H9 (cell line): ENCODE data around the gene FEM1C. TPM values are rescaled to one million over a fixed set of nuclear protein-coding genes. Genes with fewer than 3 reads are reported as not detected.

Experiments used
- DNase-seq: peaks from one replicate; pipeline ENCODE4 v3.0.0-alpha.2; 2017
- H2AFZ ChIP-seq: one replicate; pipeline ENCODE4 v1.6.1; 2013; ENCODE audit warnings: mild to moderate bottlenecking, low read length, control low read depth, moderate library complexity
- H2AK5ac ChIP-seq: 2 replicates; pipeline ENCODE4 v1.6.1; 2013; ENCODE audit warnings: low read length, control low read depth, mixed read lengths; ENCODE audit not compliant: insufficient read length
- H2BK120ac ChIP-seq: one replicate; pipeline ENCODE4 v1.6.1; 2013; ENCODE audit warnings: low read depth, mild to moderate bottlenecking, low read length, control low read depth, inconsistent platforms; ENCODE audit not compliant: poor library complexity, severe bottlenecking
- H2BK12ac ChIP-seq: 2 replicates; pipeline ENCODE4 v1.6.1; 2013; ENCODE audit warnings: low read length, control low read depth, mixed read lengths, low read depth; ENCODE audit not compliant: insufficient read length
- H2BK15ac ChIP-seq: 2 replicates; pipeline ENCODE4 v1.6.1; 2013; ENCODE audit warnings: low read depth, low read length, control low read depth
- H2BK20ac ChIP-seq: one replicate; pipeline ENCODE4 v1.6.1; 2013; ENCODE audit warnings: low read depth, mild to moderate bottlenecking, low read length, control low read depth, inconsistent platforms; ENCODE audit not compliant: poor library complexity, severe bottlenecking
- H2BK5ac ChIP-seq: 2 replicates; pipeline ENCODE4 v1.6.1; 2013; ENCODE audit warnings: low read length, control low read depth, mixed read lengths; ENCODE audit not compliant: insufficient read length
- H3K14ac ChIP-seq: 2 replicates; pipeline ENCODE4 v1.6.1; 2013; ENCODE audit warnings: low read length, control low read depth; ENCODE audit not compliant: insufficient read depth
- H3K18ac ChIP-seq: 2 replicates; pipeline ENCODE4 v1.6.1; 2013; ENCODE audit warnings: low read depth, mild to moderate bottlenecking, mixed read lengths, low read length, control low read depth; ENCODE audit not compliant: insufficient read length
- H3K23ac ChIP-seq: 2 replicates; pipeline ENCODE4 v1.6.1; 2013; ENCODE audit warnings: low read length, control low read depth, mixed read lengths, low read depth; ENCODE audit not compliant: insufficient read length
- H3K23me2 ChIP-seq: 2 replicates; pipeline ENCODE4 v1.6.1; 2013; ENCODE audit warnings: low read depth, mild to moderate bottlenecking, mixed read lengths, low read length, control low read depth; ENCODE audit not compliant: insufficient read length, poor library complexity, severe bottlenecking
- H3K27ac ChIP-seq: 2 replicates; pipeline ENCODE4 v1.5.1; 2013; ENCODE audit warnings: low read length, control low read depth, mixed read lengths, low read depth; ENCODE audit not compliant: insufficient read length
- H3K27me3 ChIP-seq: 2 replicates; pipeline ENCODE4 v1.6.1; 2013; ENCODE audit warnings: low read length, control low read depth, inconsistent platforms; ENCODE audit not compliant: insufficient read depth
- H3K4ac ChIP-seq: 2 replicates; pipeline ENCODE4 v1.6.1; 2013; ENCODE audit warnings: low read depth, mild to moderate bottlenecking, control low read depth, inconsistent platforms, low read length, moderate library complexity
- H3K4me1 ChIP-seq: 2 replicates; pipeline ENCODE4 v1.6.1; 2013; ENCODE audit warnings: low read length, control low read depth, inconsistent platforms; ENCODE audit not compliant: insufficient read depth
- H3K4me2 ChIP-seq: 2 replicates; pipeline ENCODE4 v1.6.1; 2013; ENCODE audit warnings: low read length, control low read depth, mixed read lengths; ENCODE audit not compliant: insufficient read length, insufficient read depth
- H3K56ac ChIP-seq: 2 replicates; pipeline ENCODE4 v1.6.1; 2013; ENCODE audit warnings: low read depth, mild to moderate bottlenecking, mixed read lengths, low read length, control low read depth; ENCODE audit not compliant: insufficient read length
- H3K79me1 ChIP-seq: 2 replicates; pipeline ENCODE4 v1.6.1; 2013; ENCODE audit warnings: low read depth, mild to moderate bottlenecking, moderate library complexity, low read length, control low read depth, inconsistent platforms; ENCODE audit not compliant: insufficient read depth, poor library complexity, severe bottlenecking
- H3K79me2 ChIP-seq: 2 replicates; pipeline ENCODE4 v1.6.1; 2013; ENCODE audit warnings: low read length, control low read depth, inconsistent platforms; ENCODE audit not compliant: insufficient read depth
- H3K9ac ChIP-seq: 2 replicates; pipeline ENCODE4 v1.6.1; 2013; ENCODE audit warnings: low read length, control low read depth, mixed read lengths; ENCODE audit not compliant: insufficient read length; ENCODE audit errors: extremely low read depth
- H3K9me3 ChIP-seq: one replicate; pipeline ENCODE4 v1.6.1; 2013; ENCODE audit warnings: low read depth, low read length, inconsistent platforms; ENCODE audit not compliant: control insufficient read depth
- H3T11ph ChIP-seq: one replicate; pipeline ENCODE4 v1.6.1; 2013; ENCODE audit warnings: mild to moderate bottlenecking, low read length, control low read depth, inconsistent platforms
- H4K20me1 ChIP-seq: one replicate; pipeline ENCODE4 v1.6.1; 2013; ENCODE audit not compliant: control insufficient read depth, insufficient read length, insufficient read depth
- H4K5ac ChIP-seq: 2 replicates; pipeline ENCODE4 v1.6.1; 2013; ENCODE audit warnings: low read depth, mild to moderate bottlenecking, mixed read lengths, low read length, control low read depth; ENCODE audit not compliant: insufficient read length
- H4K8ac ChIP-seq: replicated peaks from 2 replicates; pipeline ENCODE4 v1.6.1; 2013; ENCODE audit warnings: low read length, control low read depth, mixed read lengths, low read depth; ENCODE audit not compliant: insufficient read length
- H4K91ac ChIP-seq: 2 replicates; pipeline ENCODE4 v1.6.1; 2013; ENCODE audit warnings: low read depth, mild to moderate bottlenecking, moderate library complexity, mixed read lengths, low read length, control low read depth; ENCODE audit not compliant: insufficient read length
- H3K27ac Mint-ChIP-seq, 3 experiments: 2 replicates in 2 of 3; 3 replicates in 1 of 3; pipeline ENCODE4 v1.8.0; 2020 to 2021; ENCODE audit warnings: mixed read lengths in 3 of 3, mild to moderate bottlenecking in 1 of 3, moderate library complexity in 1 of 3
- H3K27me3 Mint-ChIP-seq: 2 replicates; pipeline ENCODE4 v1.8.0; 2021; ENCODE audit warnings: low read depth, mild to moderate bottlenecking, moderate library complexity, mixed read lengths
- H3K36me3 Mint-ChIP-seq, 3 experiments: 2 replicates in 2 of 3; 3 replicates in 1 of 3; pipeline ENCODE4 v1.8.0; 2020 to 2021; ENCODE audit warnings: low read depth in 3 of 3, mixed read lengths in 3 of 3; ENCODE audit not compliant: insufficient read depth in 1 of 3
- H3K4me1 Mint-ChIP-seq, 2 experiments: 2 replicates each; pipeline ENCODE4 v1.8.0; 2020; ENCODE audit warnings: mixed read lengths in 2 of 2
- H3K4me3 Mint-ChIP-seq, 2 experiments: 2 replicates in 1 of 2; 3 replicates in 1 of 2; pipeline ENCODE4 v1.8.0; 2020 to 2021; ENCODE audit warnings: mild to moderate bottlenecking in 2 of 2, mixed read lengths in 2 of 2, moderate library complexity in 1 of 2
- H3K9me3 Mint-ChIP-seq, 2 experiments: 2 replicates in 1 of 2; 3 replicates in 1 of 2; pipeline ENCODE4 v1.8.0; 2020; ENCODE audit warnings: mild to moderate bottlenecking in 2 of 2, mixed read lengths in 2 of 2, moderate library complexity in 1 of 2
- WGBS: extraction: QIAGEN DNeasy Blood & Tissue Kit; methylation state at CpG from one replicate; pipeline ENCODE4 v1.1.7; 2013; ENCODE audit warnings: missing lambda C conversion rate, low lambda C conversion rate, mixed read lengths; ENCODE audit not compliant: insufficient read length; ENCODE audit errors: extremely low coverage; 5-methylcytosine and 5-hydroxymethylcytosine counted together
- total RNA-seq: library from RNA; stranded (reverse); gene quantifications from 2 replicates; pipeline ENCODE4 v1.2.1, GENCODE V29; 2021
- TF ChIP-seq, protein P1 (sequence below): fragments of 200-600 bp; sonication (generic); conservative IDR thresholded peaks from 3 replicates; pipeline ENCODE4 v1.8.0; 2021; ENCODE audit warnings: antibody characterized with exemption, mild to moderate bottlenecking

The FEM1C gene
- total RNA-seq, 1 experiment from 2014 or later: 15.2 TPM

GRCh38 chr5:115549154-115549553 is 4.6 kb upstream of the FEM1C start:
- Histone ChIP-seq H2BK120ac (no peak overlapping the region), H3K4me2 (no peak overlapping the region), H2BK12ac (no peak overlapping the region), H3K23ac (no peak overlapping the region), H3K27me3 (no peaks in the 10 kb centered on the region), H4K8ac (no peak overlapping the region), H4K91ac (no peak overlapping the region), H3K9ac (no peak overlapping the region), H3K4ac (no peak overlapping the region), H4K5ac (no peak overlapping the region), H2BK20ac (no peak overlapping the region), H3K23me2 (no peaks in the 10 kb centered on the region), H2BK15ac (no peak overlapping the region), H3K79me1 (no peaks in the 10 kb centered on the region), H2AFZ (no peak overlapping the region), H2BK5ac (no peak overlapping the region), H3K27ac (no peak overlapping the region), H3K18ac (no peak overlapping the region), H2AK5ac (no peak overlapping the region), H3K56ac (no peak overlapping the region), H3K4me1 (no peaks in the 10 kb centered on the region), H3T11ph (no peak overlapping the region), H4K20me1 (no peaks in the 10 kb centered on the region), H3K9me3 (no peaks in the 10 kb centered on the region), H3K79me2 (no peaks in the 10 kb centered on the region), H3K14ac (no peak overlapping the region)
- peaks cover 7 to 11% (median 8%) of the 10 kb centered on the region in 3 experiments; a peak in 6 of 7 replicates for H3K36me3 Mint-ChIP-seq
- no CpG with 5 or more reads among the region's 3 CpGs for WGBS
- H3K4me1 Mint-ChIP-seq: peaks cover 17 to 18% of the 10 kb centered on the region in 2 experiments
- H3K27me3 Mint-ChIP-seq: peaks cover 2% of the 10 kb centered on the region; the same call in 1 of the 2 replicates
- H3K4me3 Mint-ChIP-seq: no peak overlapping the region; a peak in 1 of 5 replicates
- H3K9me3 Mint-ChIP-seq: peaks cover 12 to 13% of the 10 kb centered on the region in 2 experiments; a peak in 4 of 5 replicates
- DNase-seq: peak; percentile 80
- peak overlapping the region in 2 of 3 experiments; percentile 85 to 92; a peak in 2 of 7 replicates for H3K27ac Mint-ChIP-seq
- TF ChIP-seq, protein P1, sequence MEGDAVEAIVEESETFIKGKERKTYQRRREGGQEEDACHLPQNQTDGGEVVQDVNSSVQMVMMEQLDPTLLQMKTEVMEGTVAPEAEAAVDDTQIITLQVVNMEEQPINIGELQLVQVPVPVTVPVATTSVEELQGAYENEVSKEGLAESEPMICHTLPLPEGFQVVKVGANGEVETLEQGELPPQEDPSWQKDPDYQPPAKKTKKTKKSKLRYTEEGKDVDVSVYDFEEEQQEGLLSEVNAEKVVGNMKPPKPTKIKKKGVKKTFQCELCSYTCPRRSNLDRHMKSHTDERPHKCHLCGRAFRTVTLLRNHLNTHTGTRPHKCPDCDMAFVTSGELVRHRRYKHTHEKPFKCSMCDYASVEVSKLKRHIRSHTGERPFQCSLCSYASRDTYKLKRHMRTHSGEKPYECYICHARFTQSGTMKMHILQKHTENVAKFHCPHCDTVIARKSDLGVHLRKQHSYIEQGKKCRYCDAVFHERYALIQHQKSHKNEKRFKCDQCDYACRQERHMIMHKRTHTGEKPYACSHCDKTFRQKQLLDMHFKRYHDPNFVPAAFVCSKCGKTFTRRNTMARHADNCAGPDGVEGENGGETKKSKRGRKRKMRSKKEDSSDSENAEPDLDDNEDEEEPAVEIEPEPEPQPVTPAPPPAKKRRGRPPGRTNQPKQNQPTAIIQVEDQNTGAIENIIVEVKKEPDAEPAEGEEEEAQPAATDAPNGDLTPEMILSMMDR: peak; percentile 74
